OCI-LY1 (cell line): ENCODE data around the gene ITIH3.

Experiments used
- EZH2 ChIP-seq: fragments of 200-600 bp; sonication (generic), shearing (Covaris generic); IDR thresholded peaks from 2 replicates; pipeline ENCODE4 v1.8.0; 2017; ENCODE audit warnings: borderline replicate concordance, mixed run types, mild to moderate bottlenecking, antibody characterized with exemption, low read length, moderate library complexity, mixed read lengths
- TF ChIP-seq, protein P1 (sequence below): fragments of 200-600 bp; sonication (generic), shearing (Covaris generic); IDR thresholded peaks from 2 replicates; pipeline ENCODE4 v1.5.1; 2017; ENCODE audit warnings: mild to moderate bottlenecking, antibody characterized with exemption, low read length, moderate library complexity, mixed read lengths

- TF ChIP-seq, protein P1, sequence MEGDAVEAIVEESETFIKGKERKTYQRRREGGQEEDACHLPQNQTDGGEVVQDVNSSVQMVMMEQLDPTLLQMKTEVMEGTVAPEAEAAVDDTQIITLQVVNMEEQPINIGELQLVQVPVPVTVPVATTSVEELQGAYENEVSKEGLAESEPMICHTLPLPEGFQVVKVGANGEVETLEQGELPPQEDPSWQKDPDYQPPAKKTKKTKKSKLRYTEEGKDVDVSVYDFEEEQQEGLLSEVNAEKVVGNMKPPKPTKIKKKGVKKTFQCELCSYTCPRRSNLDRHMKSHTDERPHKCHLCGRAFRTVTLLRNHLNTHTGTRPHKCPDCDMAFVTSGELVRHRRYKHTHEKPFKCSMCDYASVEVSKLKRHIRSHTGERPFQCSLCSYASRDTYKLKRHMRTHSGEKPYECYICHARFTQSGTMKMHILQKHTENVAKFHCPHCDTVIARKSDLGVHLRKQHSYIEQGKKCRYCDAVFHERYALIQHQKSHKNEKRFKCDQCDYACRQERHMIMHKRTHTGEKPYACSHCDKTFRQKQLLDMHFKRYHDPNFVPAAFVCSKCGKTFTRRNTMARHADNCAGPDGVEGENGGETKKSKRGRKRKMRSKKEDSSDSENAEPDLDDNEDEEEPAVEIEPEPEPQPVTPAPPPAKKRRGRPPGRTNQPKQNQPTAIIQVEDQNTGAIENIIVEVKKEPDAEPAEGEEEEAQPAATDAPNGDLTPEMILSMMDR, result no peak
- no peak for TF ChIP-seq EZH2
These were observed 40.2 kb upstream of the ITIH3 start for GRCh38 chr3:52754373-52754772.
